D721Med (cell line): ENCODE data around the gene PDGFD.

ENCODE experiments used
- DNase-seq: peaks from one replicate; pipeline ENCODE4 v3.0.0; 2011; ENCODE audit warnings: low spot score; ENCODE audit not compliant: insufficient read length
- FAIRE-seq: peaks from 2 replicates; lab custom pipeline; 2011; peaks lifted over from hg19 to GRCh38; lab: Jason Lieb, UNC
- CTCF ChIP-seq: IDR thresholded peaks from 2 replicates; pipeline ENCODE4 v1.5.1; 2012; ENCODE audit warnings: mild to moderate bottlenecking, control low read depth; ENCODE audit not compliant: insufficient read depth; ENCODE audit errors: missing control alignments

Gene PDGFD

GRCh38 chr11:104015649-104016415, 148.1 kb downstream of the PDGFD start:
- DNase-seq (no peak), FAIRE-seq (no peak)
- TF ChIP-seq CTCF = no peak

GRCh38 chr11:104011044-104011443, 152.9 kb downstream of the PDGFD start:
- FAIRE-seq = no peak
- DNase-seq = no peak
- TF ChIP-seq CTCF = no peak

GRCh38 chr11:104009744-104010143, 154.2 kb downstream of the PDGFD start:
- no peak for TF ChIP-seq CTCF
- FAIRE-seq (no peak), DNase-seq (no peak)

- no peak for DNase-seq
- no peak for TF ChIP-seq CTCF
- FAIRE-seq = no peak
Measured at GRCh38 chr11:104005234-104005855, 158.6 kb downstream of the PDGFD start.

GRCh38 chr11:104003491-104003890, 160.5 kb downstream of the PDGFD start:
- DNase-seq (no peak), FAIRE-seq (no peak)
- no peak for TF ChIP-seq CTCF

GRCh38 chr11:104001561-104002056, 162.3 kb downstream of the PDGFD start:
- TF ChIP-seq CTCF = no peak
- FAIRE-seq (no peak), DNase-seq (no peak)

- TF ChIP-seq CTCF = no peak
- FAIRE-seq (no peak), DNase-seq (no peak)
Measured at GRCh38 chr11:104000798-104001197, 163.1 kb downstream of the PDGFD start.
